Panc1 (cell line): ENCODE data around the gene LDLRAD4.

Source experiments
- CTCF ChIP-seq: fragments of 450-650 bp; IDR thresholded peaks from 2 replicates; pipeline ENCODE4 v1.5.1; 2017; ENCODE audit warnings: mild to moderate bottlenecking
- POLR2AphosphoS5 ChIP-seq: IDR thresholded peaks from 2 replicates; pipeline ENCODE4 v1.6.1; 2012; ENCODE audit warnings: mild to moderate bottlenecking, low read depth, low read length, moderate library complexity
- TCF7L2 ChIP-seq: IDR thresholded peaks from 2 replicates; pipeline ENCODE4 v1.6.1; 2011; ENCODE audit warnings: mild to moderate bottlenecking, low read depth, low read length, inconsistent platforms

DNA sequence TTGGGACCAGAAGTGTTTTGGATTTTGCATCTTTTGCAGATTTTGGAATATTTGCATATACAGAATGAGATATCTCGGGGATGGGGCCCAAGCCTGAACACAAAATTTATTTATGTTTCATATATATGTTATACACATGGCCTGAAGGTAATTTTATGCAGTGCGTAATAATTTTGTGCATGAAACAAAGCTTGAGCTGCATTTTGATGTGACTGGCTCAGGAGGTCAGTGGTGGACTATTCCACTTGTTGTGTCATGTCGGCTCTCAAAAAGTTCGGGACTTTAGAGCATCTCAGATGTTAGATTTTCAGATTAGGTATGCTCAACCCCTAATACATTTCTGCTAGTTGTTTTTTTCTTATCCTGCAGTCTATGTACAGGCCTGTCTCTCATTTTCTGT, 362.4 kb downstream of the LDLRAD4 start:
- no peak for TF ChIP-seq CTCF
- no peak for TF ChIP-seq TCF7L2
- TF ChIP-seq POLR2AphosphoS5, result no peak
